GM18507 (cell line): Measurements from ENCODE around the gene ACOX3.
"Not testable (repeated sequence)": the region's sequence is repeated elsewhere in the genome, so short reads cannot be mapped to it uniquely, and the experiment has no call there.

Experiments used
- DNase-seq: peaks from one replicate; pipeline ENCODE4 v3.0.0; 2011; ENCODE audit warnings: low read depth; ENCODE audit not compliant: insufficient read length; ENCODE audit errors: extremely low spot score
- FAIRE-seq: peaks from 2 replicates; lab custom pipeline; 2011; peaks lifted over from hg19 to GRCh38; lab: Jason Lieb, UNC

The ACOX3 gene

GRCh38 chr4:8440492-8441311, at the start of gene ACOX3, which contains the start of gene TRMT44:
TSS of gene ACOX3 (minus strand) at chr4:8440723. CDS start at chr4:8416521, 24,202 bp downstream.
TSS of gene TRMT44 (plus strand) at chr4:8440777. CDS start at chr4:8440823, 46 bp downstream.
- FAIRE-seq: peak; percentile 90
- DNase-seq: peak; percentile 81

DNA sequence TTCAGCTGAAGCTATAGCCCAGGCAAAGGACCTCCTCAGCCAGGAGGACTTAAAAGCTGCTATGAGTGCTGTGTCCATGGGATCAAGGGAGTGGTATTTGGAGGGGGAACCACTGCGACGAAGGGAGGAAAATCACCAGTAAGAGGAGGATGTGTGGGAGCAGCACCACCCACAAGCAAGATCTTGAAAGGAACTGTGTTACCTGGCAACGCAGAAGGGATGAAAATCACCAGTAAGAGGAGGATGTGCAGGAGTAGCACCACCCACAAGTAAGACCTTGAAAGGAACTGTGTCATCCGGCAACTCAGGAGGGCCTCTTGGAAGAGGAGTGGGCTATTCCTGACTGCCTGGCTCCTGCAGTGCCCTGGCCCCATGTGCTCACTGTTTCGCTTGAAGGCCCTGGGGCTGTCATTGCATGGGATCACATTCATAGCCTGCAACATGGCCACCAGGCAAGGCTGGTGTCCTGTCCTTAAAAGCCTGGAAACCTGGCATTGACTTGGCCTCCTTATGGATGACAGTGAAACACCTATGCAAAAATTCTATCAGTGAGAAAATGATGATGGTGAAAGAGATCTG, 48.4 kb upstream of the ACOX3 start:
- DNase-seq (no peak), FAIRE-seq (no peak)

DNA sequence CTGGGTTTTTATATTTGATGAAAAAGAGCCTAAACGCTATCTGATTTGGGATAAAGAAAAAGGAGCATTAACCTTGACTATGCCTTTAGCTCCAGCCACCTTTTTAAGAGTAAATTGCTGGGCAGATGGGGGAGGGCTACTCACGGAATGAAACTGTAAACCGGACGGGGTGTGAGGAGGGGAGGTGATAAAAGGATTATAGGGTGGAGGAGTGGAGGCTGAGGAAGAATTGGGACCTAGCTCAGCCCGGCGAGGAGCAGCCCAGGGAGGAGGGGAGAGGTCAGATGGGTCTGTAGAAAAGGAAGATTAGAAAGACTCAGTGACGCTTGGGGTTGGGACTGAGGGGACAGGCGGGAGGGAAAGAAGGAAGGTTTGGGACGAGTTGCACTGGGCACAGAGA, 46.1 kb upstream of the ACOX3 start:
- FAIRE-seq, DNase-seq: not testable (repeated sequence)

- no peak for DNase-seq
These were observed 39.7 kb upstream of the ACOX3 start for GRCh38 chr4:8480221-8480620.

GRCh38 chr4:8478801-8479744, 38.5 kb upstream of the ACOX3 start:
- DNase-seq (no peak), FAIRE-seq (no peak)

More at GRCh38 chr4:8480221-8480620, 39.7 kb upstream of the ACOX3 start:
- no peak for FAIRE-seq

DNA sequence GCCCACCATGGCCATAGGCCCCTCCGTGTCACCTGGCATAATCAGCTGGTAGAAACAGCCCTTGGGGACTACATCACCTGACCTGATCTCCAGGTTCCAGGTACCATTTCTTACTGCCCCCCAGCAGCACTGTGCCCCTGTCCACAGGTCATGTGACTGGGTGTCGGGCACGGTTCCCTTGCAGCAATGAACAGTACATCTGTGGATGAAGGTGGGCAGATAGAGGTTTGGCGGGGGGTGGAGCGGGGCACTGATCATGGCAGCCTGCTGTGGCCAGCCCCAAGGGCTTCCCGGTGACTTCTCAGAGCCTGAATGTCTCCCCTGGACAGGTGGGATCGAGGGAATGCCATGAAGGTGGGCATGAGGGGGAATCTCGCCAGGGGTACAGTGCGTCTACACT, 37.8 kb upstream of the ACOX3 start:
- FAIRE-seq (no peak), DNase-seq (no peak)

GRCh38 chr4:8477676-8478075, 37.2 kb upstream of the ACOX3 start:
- DNase-seq (no peak), FAIRE-seq (no peak)

DNA sequence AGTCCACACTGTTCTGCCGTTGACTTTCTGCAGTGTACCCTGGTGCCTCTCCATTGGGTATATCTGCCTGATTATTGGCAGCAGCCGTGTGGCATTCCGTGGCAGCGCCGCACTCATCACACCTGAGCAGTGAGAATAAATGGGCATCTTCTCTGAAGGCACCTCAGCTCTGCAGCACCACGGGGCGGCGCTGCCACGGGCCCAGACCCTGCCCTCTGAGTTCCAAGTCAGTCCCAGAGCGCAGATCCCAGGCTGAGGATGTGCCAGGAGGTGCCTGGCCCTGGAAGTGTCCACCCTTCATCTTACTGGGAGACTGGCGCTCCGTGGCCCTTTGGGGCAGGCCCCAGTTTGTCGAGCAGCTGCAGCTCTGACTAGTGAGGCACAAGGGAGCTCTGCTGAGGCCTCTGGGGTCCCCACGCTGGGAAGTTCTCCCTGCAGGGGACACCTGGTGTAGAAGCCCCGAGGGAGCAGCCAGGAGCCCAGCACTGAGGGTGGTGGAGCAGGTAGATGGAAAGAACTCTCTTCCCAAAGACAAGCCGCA, 36.6 kb upstream of the ACOX3 start:
- no peak for DNase-seq

DNA sequence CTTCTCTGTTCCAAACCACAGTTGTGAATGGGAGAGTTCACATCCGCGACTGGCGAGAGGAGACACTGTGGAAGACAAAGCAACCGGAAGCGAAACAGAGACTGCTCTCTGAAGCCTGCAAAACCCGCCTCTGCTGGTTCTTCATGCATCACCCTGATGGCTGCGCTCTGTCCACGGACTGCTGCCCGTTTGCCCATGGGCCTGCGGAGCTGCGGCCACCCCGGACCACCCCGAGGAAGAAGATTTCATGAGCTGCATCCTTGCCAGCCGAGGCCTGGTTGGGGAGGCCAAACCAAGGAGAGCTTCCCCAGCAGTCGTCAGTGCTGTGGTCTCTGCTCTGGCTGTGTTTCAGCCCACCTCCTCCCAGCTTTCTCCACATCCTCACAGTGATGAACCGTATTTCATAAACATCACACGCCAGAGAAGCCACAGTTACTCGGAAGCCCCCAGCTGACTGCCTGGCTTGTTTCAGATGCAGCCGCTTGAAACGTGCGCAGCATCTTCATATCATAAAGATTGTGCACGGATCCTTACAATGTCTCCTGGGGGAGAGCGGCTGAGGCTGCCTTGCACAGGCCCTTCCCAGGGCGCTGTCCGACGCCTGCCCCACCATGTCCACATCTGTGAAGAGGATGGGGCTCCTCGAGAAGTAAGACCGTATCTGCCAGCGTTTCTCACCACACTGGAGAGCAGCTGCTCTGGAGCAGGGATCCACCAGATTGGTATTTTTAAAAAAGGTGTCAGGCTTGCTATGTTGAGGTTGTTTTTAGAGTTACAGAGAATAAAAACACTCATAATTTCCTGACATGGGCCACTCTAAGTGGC, 35.4 kb upstream of the ACOX3 start:
- DNase-seq (no peak), FAIRE-seq (no peak)

More for the DNA sequence above, 36.6 kb upstream of the ACOX3 start:
- no peak for FAIRE-seq

GRCh38 chr4:8474856-8475255, 34.3 kb upstream of the ACOX3 start:
- no peak for DNase-seq
- FAIRE-seq: no peak

- DNase-seq (no peak), FAIRE-seq (no peak)
These were observed 33.5 kb upstream of the ACOX3 start for GRCh38 chr4:8473920-8474590.

- no peak for FAIRE-seq
These were observed 32.8 kb upstream of the ACOX3 start for GRCh38 chr4:8473198-8473919.

DNA sequence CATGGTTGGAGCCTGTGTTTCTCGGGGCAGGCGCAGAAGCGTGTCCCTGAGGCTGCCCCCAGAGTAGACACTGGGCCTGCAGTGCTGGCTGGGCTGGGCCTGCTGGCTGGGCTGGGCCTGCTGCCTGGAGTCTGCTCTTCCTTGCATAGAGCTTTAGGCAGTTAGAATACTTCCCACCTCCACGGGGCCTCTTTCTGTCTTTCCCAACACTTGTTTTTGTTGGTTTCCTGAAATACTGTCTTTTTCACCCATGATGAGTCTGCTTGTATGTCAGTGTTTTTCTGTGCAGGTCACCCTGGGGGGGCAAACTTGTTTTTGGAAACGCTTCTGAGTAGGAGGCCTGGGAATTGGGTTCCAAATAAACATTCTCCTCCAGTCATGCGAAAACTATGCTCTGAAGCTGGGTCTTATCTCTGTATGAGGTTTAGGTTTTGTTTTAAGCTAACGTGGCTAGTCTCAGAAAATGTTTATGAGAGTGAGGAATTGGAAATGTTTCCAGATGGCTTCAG, 32.2 kb upstream of the ACOX3 start:
- DNase-seq (no peak), FAIRE-seq (no peak)

More at GRCh38 chr4:8473198-8473919, 32.8 kb upstream of the ACOX3 start:
- no peak for DNase-seq

GRCh38 chr4:8472158-8472688, 31.7 kb upstream of the ACOX3 start:
- FAIRE-seq (no peak), DNase-seq (no peak)

- no peak for DNase-seq
- FAIRE-seq: no peak
These were observed 30.8 kb upstream of the ACOX3 start for GRCh38 chr4:8471211-8471875.

- FAIRE-seq: no peak
- no peak for DNase-seq
These were observed 30.0 kb upstream of the ACOX3 start for GRCh38 chr4:8470451-8471024.
